NCI-H1417 treated with DMSO at 0.1 percent for 48 hours (cell line): Measurements from ENCODE around the gene EBLN2.

Source experiments
- DNase-seq: peaks from one replicate; lab custom pipeline; 2025; lab: John Stamatoyannopoulos, UW

EBLN2 gene

DNA sequence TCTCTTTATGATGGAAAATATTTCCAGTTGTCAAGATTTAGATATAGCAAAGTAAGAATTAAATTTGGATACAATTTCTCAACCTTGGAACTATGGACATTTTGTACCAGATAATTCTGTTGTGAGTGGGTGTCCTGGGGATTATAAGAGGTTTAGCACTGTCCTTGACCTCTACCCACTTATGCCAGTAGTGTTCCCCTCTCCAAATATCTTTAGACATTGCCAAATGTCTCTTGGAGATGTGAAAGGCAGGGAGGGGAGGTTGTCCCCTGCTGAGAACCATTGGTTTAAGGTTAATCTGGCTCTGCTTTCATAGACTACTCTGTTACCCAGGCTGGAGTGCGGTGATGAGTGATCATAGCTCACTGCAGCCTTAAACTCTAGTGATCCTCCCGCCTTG lies at the start of gene EBLN2:
Gene EBLN2 (plus strand): TSS at position 244 of the 400 bp plus-strand sequence. CDS start 423 bp downstream, outside the sequence.
- no peak for DNase-seq

DNA sequence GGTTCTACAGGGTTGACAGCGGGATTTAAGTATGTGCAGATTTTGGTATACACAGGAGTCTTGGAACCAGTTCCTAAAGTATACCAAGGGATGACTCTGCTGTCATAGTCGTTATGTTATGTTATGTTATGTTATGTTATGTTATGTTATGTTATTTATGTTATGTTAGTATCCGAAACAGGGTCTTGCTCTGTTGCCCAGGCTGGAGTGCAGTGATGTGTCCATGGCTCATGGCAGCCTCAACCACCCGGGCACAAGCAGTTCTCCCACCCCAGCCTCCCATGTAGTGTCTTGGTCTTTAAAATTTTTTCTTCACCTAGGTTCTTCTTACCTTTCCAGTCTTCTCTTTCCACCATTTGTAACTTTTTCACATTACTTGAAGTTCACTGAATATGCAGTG lies 43.2 kb upstream of the EBLN2 start:
- DNase-seq: no peak

- no peak for DNase-seq
Measured at GRCh38 chr3:73018790-73019441, 42.5 kb upstream of the EBLN2 start.

DNA sequence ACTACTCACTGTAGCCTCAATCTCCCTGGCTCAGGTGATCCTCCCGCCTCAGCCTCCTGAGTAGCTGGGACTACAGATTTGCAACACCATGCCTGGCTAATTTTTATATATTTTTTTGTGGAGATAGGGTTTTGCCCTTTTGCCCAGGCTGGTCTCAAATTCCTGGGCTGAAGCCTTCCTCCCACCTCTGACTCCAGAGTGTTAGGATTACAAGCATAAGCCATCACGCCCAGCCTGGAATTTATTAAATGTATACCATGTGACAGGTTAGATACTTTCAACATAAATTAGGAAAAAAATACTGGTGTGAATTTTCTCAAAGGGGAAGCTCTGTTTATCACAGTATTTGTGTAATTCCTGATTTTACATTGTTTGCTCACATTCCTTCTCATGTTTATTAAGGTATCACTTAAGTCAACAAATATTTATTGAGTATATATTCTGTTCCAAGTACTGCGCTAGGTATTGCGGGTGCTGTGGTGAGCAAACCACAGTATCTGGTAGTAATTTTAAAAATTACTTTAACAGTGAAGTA lies 40.1 kb upstream of the EBLN2 start:
- no peak for DNase-seq

DNA sequence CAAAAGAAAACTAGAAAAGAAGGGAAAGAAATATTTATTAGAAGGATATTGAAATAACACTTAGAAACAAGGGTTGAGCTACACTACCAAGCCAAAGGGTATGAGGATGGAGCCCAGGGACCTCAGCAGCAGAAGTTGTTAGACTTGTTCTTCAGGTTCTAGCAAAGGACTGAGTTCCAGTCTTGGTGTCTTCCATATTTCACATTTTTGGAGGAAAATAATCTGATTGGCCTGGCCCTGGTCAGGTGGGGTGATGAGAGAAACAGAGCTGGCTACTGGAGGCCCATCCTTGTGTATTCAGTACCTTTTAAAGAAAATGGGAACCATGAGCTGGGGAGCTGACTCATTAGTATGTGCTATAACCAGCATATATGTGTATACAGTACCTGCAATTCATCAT lies 36.6 kb upstream of the EBLN2 start:
- DNase-seq: no peak

GRCh38 chr3:73026111-73026759 lies 35.2 kb upstream of the EBLN2 start:
- DNase-seq: no peak

DNA sequence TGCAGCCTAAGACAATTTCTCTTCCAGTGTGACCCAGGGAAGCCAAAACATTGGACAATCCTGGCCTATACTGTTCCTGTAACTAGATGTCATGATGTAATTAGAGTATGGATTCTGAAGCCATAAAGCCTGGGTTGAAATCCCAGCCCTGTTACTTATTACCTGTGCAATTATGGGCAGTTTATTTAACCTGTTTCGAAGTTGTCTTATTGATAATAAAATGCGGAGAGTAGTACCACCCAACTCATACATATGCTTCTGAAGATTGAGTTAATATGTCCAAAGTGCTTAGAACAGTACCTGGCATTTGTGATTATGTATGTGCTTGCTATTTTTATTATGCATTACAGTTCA lies 34.7 kb upstream of the EBLN2 start:
- DNase-seq: no peak

- DNase-seq: no peak
Measured at GRCh38 chr3:73028803-73029202, 32.7 kb upstream of the EBLN2 start.

DNA sequence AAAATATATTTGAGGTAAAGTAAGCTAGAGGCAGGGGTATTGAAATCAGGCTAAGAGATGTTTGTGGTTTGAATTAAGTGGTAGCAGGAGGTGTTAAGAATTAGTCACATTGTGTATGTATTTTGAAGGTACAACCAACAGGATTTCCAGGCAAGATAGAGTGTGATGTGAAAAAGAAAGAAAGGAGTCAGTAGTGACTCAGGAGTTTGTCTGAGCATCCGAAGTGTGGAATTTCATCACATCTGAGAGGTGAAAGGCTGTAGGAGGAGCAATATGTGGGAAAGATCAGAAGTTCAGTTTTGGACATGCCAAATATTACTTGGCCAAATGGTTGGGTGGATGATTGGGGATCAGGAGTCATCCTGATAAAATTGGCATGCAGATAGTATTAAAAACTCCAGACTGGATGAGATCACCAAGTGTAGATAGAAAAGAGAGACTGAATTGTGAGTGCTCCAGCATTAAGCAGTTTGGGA lies 32.1 kb upstream of the EBLN2 start:
- no peak for DNase-seq

GRCh38 chr3:73030073-73030597 lies 31.3 kb upstream of the EBLN2 start:
- DNase-seq: no peak

GRCh38 chr3:73031573-73032103 lies 29.8 kb upstream of the EBLN2 start:
- DNase-seq: no peak

DNA sequence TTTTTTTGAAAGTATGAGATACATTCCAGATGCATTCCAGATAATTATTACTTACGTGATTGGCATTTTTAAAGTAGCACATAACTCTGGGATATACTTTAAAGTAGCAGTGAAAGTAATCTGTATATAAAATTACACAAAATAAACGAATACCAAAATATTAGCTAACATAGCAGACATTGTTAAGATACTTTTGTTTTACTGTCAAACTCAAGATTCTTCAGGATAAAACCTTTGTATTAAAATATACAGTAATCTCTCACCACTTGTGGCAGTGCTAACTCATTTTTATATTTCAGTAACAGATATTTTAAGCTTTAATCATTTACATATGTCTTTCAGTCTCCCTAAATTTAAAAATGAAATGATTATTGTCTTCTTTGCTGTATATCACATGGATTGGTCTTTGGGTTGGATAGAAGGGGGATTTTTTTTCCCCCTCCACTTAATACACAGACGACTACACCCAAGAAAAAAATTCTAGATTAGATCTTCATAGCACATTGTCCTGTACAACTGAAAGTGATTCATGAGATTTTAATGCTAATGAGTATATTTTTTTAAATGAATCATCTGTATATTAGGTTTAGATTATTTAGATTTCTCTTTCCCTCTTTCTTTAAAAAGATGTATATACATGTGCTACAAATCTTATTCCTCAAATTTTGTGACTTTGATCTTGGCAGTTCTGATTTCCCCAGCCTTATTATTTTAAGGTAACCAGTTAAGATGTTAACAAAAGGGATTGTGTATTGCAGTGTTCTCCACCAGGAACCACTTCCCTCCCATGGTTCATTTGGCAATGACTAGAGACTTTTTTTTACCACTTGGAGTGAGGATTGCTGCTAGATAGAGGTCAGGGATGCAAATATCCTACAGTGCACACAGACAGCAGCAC lies 24.5 kb upstream of the EBLN2 start:
- DNase-seq: no peak

DNA sequence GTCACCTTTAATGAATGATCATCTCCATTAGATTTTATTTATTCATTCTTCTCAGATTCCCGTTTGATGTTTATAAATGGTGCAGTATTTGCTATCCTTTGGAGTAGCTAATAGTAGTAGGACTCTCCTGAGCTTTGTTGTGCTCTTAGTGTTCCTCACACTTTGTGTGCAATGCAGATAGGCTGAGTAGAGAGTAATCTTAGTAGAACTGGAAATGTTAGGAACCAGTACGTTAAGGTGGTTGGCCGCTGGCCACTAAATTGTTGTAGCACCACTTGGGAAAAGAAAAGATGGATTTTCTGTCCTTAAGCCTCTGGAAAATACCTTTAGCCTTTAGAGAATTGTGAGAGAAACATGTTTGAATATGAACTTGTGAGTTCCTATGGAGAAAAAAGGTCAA lies 19.9 kb upstream of the EBLN2 start:
- DNase-seq: no peak

GRCh38 chr3:73043414-73043813 lies 18.0 kb upstream of the EBLN2 start:
- DNase-seq: no peak

DNA sequence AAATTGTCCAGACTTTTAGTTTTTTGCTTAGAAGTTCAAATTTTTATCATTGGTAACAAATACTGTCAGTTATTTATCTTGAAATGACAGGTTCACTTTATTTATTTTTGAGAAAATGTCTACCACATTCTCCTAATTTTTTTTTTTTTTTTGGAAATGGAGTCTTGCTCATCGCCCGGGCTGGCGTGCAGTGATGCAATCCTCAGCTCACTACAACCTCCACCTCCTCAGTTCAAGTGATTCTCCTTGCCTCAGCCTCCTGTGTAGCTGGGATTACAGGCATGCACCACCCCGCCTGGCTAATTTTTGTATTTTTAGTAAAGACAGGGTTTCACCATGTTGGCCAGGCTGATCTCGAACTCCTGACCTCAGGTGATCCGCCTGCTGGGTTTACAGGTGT lies 16.1 kb upstream of the EBLN2 start:
- no peak for DNase-seq

DNA sequence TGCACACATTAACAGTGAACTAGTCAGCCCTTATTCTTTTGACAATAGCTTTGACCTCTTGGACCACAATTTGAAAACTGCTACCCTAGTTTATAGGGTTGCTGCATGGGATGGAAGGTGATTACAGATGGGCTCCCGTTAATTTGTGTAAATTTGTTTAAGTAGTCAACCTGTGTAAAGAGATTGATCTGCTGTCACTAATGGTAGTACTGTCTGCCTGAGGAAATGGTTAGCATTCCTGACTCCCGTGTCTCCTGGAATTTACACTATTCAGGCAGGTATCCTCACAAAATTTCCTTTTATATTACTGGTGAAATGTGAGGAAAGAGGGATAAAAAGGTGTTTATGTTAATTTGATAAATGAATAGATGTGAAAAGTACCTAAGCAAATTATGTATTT lies 15.3 kb upstream of the EBLN2 start:
- DNase-seq: no peak

- DNase-seq: no peak
Measured at GRCh38 chr3:73049319-73049718, 12.1 kb upstream of the EBLN2 start.

GRCh38 chr3:73052857-73053256 lies 8.6 kb upstream of the EBLN2 start:
- no peak for DNase-seq

DNA sequence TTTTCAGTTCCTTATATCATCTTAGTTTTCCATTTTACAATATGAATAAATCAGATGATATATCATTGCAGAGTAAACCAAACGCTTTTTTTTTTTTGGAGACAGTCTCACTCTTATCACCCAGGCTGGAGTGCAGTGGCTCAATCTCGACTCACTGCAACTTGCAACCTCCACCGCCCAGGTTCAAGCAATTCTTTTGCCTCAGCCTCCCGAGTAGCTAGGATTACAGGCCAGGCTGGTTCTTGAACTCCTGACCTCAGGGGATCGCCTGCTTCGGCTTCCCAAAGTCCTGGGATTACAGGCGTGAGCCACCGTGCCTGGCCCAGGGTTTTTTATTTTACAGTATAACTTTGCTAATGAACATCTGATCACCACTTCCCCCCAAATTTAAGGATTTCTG lies 5.9 kb upstream of the EBLN2 start:
- no peak for DNase-seq

DNA sequence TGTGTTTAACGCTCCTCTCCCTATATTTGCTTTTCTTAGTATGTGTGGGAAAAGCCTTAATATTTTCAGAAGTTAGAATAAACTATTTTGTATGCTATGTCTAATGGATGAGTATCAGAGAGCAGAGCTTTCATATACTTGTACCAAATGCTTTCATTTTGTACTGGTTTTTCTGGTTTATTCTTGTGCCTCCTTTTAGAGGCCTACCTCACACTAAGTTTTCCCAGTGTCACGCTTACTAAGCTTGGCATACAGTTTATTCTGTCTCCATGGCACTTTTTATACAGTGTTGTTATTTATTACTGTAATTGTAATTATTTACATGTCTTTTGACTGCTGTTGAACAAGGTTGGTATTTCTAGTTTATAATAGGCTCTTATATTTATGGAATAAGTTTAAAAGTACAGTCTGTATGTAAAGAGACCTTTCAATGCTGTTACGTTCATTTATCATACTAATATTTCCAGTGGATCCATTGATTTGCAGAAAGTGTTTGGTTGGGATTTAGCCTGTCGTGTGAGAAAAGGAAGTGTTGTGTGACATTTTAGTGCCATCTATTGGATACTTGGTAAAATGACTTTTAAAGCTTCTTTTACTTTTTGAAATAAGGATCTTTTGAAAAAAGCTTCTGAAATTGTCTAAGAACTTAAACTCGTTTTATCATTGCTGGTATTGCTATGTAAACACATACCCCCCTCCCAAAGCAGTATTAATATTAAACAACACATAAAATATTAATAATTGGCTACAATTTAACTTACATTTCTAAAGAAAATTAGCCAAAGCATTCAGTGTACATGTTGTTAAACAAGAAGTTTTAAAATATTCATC lies 5.2 kb upstream of the EBLN2 start:
- no peak for DNase-seq

DNA sequence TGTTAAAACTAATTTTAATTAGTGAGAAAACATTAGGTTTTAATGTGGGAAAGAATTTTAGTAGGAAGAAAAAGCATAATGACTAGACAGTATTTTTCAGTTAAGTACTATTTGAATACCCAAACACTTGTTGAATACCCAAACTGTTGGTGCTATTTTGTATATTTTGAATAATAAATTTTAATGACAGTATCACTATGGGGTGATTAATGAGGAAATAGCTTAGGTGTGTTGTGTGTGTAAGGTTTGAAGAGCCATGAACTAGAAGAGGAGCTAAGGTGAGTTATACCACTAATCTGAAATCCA lies 4.7 kb upstream of the EBLN2 start:
- DNase-seq: no peak
